Upper lobe of left lung (tissue), 6 donors: Measurements from ENCODE around the gene GRM3. TPM values are rescaled to one million over a fixed set of nuclear protein-coding genes. Genes with fewer than 3 reads are reported as not detected.

Experiments used
- ATAC-seq, 2 donors: fragments of 200-7000 bp; cut with Tn5 transposase; one replicate each; pipeline ENCODE4 v1.9.1; 2022; ENCODE audit warnings: mild to moderate bottlenecking in 2 of 2, moderate library complexity in 2 of 2; ENCODE audit not compliant: low FRiP score in 2 of 2
- DNase-seq, 2 donors: peaks; one replicate each; pipeline ENCODE4 v3.0.0-alpha.2; 2019 to 2020
- H3K27ac ChIP-seq, 4 donors: fragments of 200-600 bp; sonication (generic); one replicate each; pipeline ENCODE4 v1.5.1; 2016 to 2019
- H3K27me3 ChIP-seq, 4 donors: fragments of 200-600 bp; sonication (generic); one replicate each; pipeline ENCODE4 v1.5.1; 2017 to 2019
- H3K36me3 ChIP-seq, 4 donors: fragments of 200-600 bp; sonication (generic); one replicate each; pipeline ENCODE4 v1.5.1; 2016 to 2019
- H3K4me1 ChIP-seq, 4 donors: fragments of 200-600 bp; sonication (generic); one replicate each; pipeline ENCODE4 v1.5.1; 2018 to 2019
- H3K4me3 ChIP-seq, 4 donors: fragments of 200-600 bp; sonication (generic); one replicate each; pipeline ENCODE4 v1.5.1; 2017 to 2019; ENCODE audit warnings: mild to moderate bottlenecking in 2 of 4, moderate library complexity in 1 of 4
- H3K9me3 ChIP-seq, 4 donors: fragments of 200-600 bp; sonication (generic); one replicate each; pipeline ENCODE4 v1.5.1; 2018 to 2019
- EP300 ChIP-seq, 4 donors: sonication (generic); formaldehyde crosslinking; IDR thresholded peaks; one replicate each; pipeline ENCODE4 v1.5.1; 2017; ENCODE audit warnings: antibody characterized with exemption in 4 of 4, control low read depth in 2 of 4
- POLR2A ChIP-seq, 4 donors: fragments of 450-650 bp; IDR thresholded peaks; one replicate each; pipeline ENCODE4 v1.5.1; 2016 to 2017; ENCODE audit warnings: antibody characterized with exemption in 4 of 4, mild to moderate bottlenecking in 2 of 4
- POLR2AphosphoS5 ChIP-seq, 2 donors: sonication (generic); formaldehyde crosslinking; IDR thresholded peaks; one replicate each; pipeline ENCODE4 v1.5.1; 2017; ENCODE audit warnings: antibody characterized with exemption in 2 of 2
- WGBS, 2 donors: methylation state at CpG; one replicate each; pipeline ENCODE4 v1.1.5; 2017 to 2018; 5-methylcytosine and 5-hydroxymethylcytosine counted together
- total RNA-seq, 6 donors: library from RNA; depleted of rRNA in 4 of 6; stranded (reverse); fragments of >200 nt in 4 of 6; gene quantifications; one replicate each; pipeline versions ENCODE4 v1.1.0 to v1.2.1, GENCODE V29; 2016 to 2021
- TF ChIP-seq, protein P1 (sequence below), 6 experiments: fragments of 450-650 bp in 4 of 6; fragments of 200-600 bp in 2 of 6; sonication (generic) in 2 of 6; IDR thresholded peaks; one replicate each; pipeline ENCODE4 v1.5.1; 2016 to 2019; ENCODE audit warnings: antibody characterized with exemption in 6 of 6
- donor health status: DM: no; HTN: no; CAD: no; lungs with moderate emphysema.
- donor health status: DM: no; HTN: yes; CAD: no; lungs with severe emphysema.

Gene GRM3
- total RNA-seq, 6 donors from 2014 or later, result not detected

- 90 to 100% methylated on average over 2 of the region's 2 CpGs for WGBS, 2 donors
- H3K27ac ChIP-seq, result no peak overlapping the region
- no peaks in the 10 kb centered on the region for H3K27me3 ChIP-seq
- no peaks in the 10 kb centered on the region for H3K9me3 ChIP-seq
- ATAC-seq (no peak), DNase-seq (no peak)
- no peak overlapping the region for H3K4me3 ChIP-seq
- no peak for TF ChIP-seq POLR2AphosphoS5 (IDR thresholded peaks at IDR 0.05)
- TF ChIP-seq, protein P1, sequence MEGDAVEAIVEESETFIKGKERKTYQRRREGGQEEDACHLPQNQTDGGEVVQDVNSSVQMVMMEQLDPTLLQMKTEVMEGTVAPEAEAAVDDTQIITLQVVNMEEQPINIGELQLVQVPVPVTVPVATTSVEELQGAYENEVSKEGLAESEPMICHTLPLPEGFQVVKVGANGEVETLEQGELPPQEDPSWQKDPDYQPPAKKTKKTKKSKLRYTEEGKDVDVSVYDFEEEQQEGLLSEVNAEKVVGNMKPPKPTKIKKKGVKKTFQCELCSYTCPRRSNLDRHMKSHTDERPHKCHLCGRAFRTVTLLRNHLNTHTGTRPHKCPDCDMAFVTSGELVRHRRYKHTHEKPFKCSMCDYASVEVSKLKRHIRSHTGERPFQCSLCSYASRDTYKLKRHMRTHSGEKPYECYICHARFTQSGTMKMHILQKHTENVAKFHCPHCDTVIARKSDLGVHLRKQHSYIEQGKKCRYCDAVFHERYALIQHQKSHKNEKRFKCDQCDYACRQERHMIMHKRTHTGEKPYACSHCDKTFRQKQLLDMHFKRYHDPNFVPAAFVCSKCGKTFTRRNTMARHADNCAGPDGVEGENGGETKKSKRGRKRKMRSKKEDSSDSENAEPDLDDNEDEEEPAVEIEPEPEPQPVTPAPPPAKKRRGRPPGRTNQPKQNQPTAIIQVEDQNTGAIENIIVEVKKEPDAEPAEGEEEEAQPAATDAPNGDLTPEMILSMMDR (IDR thresholded peaks at IDR 0.05), result no peak
- no peak for TF ChIP-seq EP300 (IDR thresholded peaks at IDR 0.05)
- no peak for TF ChIP-seq POLR2A (IDR thresholded peaks at IDR 0.05)
- no peaks in the 10 kb centered on the region for H3K4me1 ChIP-seq
- H3K36me3 ChIP-seq, result no peaks in the 10 kb centered on the region
Measured at GRCh38 chr7:86863452-86863851, 219.7 kb downstream of the GRM3 start.

DNA sequence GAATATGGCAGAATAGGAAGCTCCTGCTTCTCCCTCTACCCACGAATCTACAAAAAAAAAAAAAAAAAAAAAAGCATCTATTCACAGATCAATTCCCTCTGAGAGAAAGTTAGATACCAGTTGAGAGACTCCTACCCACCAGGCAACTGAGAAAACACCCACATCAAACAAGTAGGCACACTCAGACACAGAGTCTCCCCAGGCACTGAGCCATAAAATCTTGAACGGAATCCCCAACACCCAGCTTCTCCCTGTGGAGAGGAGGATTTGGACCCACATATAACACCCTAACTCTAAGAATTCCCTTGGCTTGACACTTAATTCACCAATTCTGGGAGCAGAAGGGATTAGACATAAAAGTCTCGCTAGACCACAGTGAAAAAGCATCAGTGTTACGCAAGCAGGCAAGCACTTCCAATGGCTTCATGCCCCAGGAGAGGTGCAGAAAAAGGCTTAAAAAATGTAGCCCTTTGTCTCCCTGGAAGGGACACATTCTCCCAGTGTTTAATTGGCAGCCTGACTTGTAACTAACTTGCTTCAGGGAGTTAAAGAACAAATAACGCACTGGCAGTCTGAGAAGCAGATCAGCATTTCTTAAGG is 223.6 kb downstream of the GRM3 start:
- no peaks in the 10 kb centered on the region for H3K4me1 ChIP-seq
- no peak for TF ChIP-seq EP300 (IDR thresholded peaks at IDR 0.05)
- no peak for TF ChIP-seq POLR2A (IDR thresholded peaks at IDR 0.05)
- no peak for TF ChIP-seq POLR2AphosphoS5 (IDR thresholded peaks at IDR 0.05)
- TF ChIP-seq, protein P1 (IDR thresholded peaks at IDR 0.05), result no peak
- no peak overlapping the region for H3K4me3 ChIP-seq
- no peaks in the 10 kb centered on the region for H3K9me3 ChIP-seq
- ATAC-seq (no peak), DNase-seq (no peak)
- H3K36me3 ChIP-seq, result no peaks in the 10 kb centered on the region
- no peaks in the 10 kb centered on the region for H3K27me3 ChIP-seq
- WGBS, 2 donors, result 75 to 79% methylated on average over 5 of the region's 5 CpGs
- H3K27ac ChIP-seq, result no peak overlapping the region

GRCh38 chr7:86876146-86876545 is 232.4 kb downstream of the GRM3 start:
- TF ChIP-seq POLR2AphosphoS5 (IDR thresholded peaks at IDR 0.05) (no peak), EP300 (IDR thresholded peaks at IDR 0.05) (no peak), POLR2A (IDR thresholded peaks at IDR 0.05) (no peak)
- TF ChIP-seq, protein P1 (IDR thresholded peaks at IDR 0.05), result no peak
- H3K9me3 ChIP-seq, result no peaks in the 10 kb centered on the region
- no peak overlapping the region for H3K27ac ChIP-seq

GRCh38 chr7:86884152-86884551 is 240.4 kb downstream of the GRM3 start:
- DNase-seq, result no peak
- no peak overlapping the region for H3K4me3 ChIP-seq
- ATAC-seq, result no peak
- peaks cover 0 to 8% (median 0%) of the 10 kb centered on the region in 4 donors for H3K36me3 ChIP-seq
- no peaks in the 10 kb centered on the region for H3K9me3 ChIP-seq
- no peaks in the 10 kb centered on the region for H3K27me3 ChIP-seq
- 74 to 96% methylated on average over 2 of the region's 2 CpGs for WGBS, 2 donors
- H3K27ac ChIP-seq, result no peak overlapping the region
- TF ChIP-seq POLR2A (IDR thresholded peaks at IDR 0.05), result no peak
- no peak for TF ChIP-seq POLR2AphosphoS5 (IDR thresholded peaks at IDR 0.05)
- no peak for TF ChIP-seq EP300 (IDR thresholded peaks at IDR 0.05)
- TF ChIP-seq, protein P1 (IDR thresholded peaks at IDR 0.05), result no peak
- H3K4me1 ChIP-seq, result no peaks in the 10 kb centered on the region

More at GRCh38 chr7:86876146-86876545, 232.4 kb downstream of the GRM3 start:
- Histone ChIP-seq H3K27me3 (no peaks in the 10 kb centered on the region), H3K36me3 (no peaks in the 10 kb centered on the region), H3K4me3 (no peak overlapping the region), H3K4me1 (no peaks in the 10 kb centered on the region)
- ATAC-seq, result no peak
- no peak for DNase-seq

DNA sequence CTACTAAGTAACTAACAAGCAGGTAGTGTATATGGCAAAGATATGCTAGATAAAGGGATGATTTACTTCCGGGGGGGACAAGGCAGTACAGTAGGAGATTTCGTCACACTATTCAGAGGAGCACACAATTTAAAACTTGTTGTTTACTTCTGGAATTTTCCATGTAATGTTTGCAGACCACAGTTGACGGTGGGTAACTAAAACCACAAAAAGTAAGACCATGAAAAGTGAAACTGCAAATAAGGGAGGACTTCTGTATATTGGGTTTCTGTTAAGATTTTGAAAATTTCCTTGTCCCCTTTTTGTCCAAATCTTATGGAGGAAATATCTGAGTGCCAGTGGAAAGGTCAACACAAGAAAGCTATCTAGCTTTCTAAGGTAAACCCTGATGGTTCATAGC is 245.8 kb downstream of the GRM3 start:
- H3K4me3 ChIP-seq, result no peak overlapping the region
- 89% methylated on average over 3 of the region's 3 CpGs for WGBS, 2 donors
- no peak for TF ChIP-seq EP300 (IDR thresholded peaks at IDR 0.05)
- TF ChIP-seq POLR2A (IDR thresholded peaks at IDR 0.05), result no peak
- TF ChIP-seq, protein P1 (IDR thresholded peaks at IDR 0.05), result no peak
- no peak for TF ChIP-seq POLR2AphosphoS5 (IDR thresholded peaks at IDR 0.05)
- no peaks in the 10 kb centered on the region for H3K4me1 ChIP-seq
- H3K27me3 ChIP-seq, result no peaks in the 10 kb centered on the region
- peaks cover 0 to 21% (median 2%) of the 10 kb centered on the region in 4 donors for H3K36me3 ChIP-seq
- H3K27ac ChIP-seq, result no peak overlapping the region
- ATAC-seq, result no peak
- DNase-seq, result no peak
- no peaks in the 10 kb centered on the region for H3K9me3 ChIP-seq
